ENCODE results near the gene MIGA2.

The MIGA2 gene

GRCh38 chr9:129036923-129037766 is 719 bp downstream of the MIGA2 start:
- no peak for DNase-seq (ENCODE audit: low read depth in 2 of 2)

DNA sequence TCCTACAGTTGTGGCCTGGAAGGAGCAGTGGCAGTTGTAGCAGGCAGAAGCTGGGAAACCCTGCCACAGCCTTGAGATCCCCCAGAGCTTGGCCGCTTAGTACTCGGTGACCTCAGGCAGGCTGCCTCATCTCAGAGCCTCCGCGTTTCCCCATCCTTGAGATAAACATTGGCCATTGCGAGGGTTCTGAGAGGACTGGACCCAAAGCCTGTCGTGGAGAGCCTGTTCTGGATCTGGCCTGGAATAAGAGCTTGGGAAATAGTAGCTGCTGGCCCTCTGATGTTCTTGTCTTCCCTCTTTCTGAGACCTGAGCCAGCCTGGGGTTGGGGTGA is 1.3 kb downstream of the MIGA2 start:
- no peak for DNase-seq (ENCODE audit: low read depth in 2 of 2)

GRCh38 chr9:129038109-129038852 is 1.9 kb downstream of the MIGA2 start:
- no peak for DNase-seq (ENCODE audit: low read depth in 2 of 2)

GRCh38 chr9:129040113-129040643 is 3.8 kb downstream of the MIGA2 start:
- no peak for DNase-seq (ENCODE audit: low read depth in 2 of 2)

- DNase-seq (ENCODE audit: low read depth in 2 of 2) = no peak
Measured at GRCh38 chr9:129042016-129042415, 5.6 kb downstream of the MIGA2 start.

DNA sequence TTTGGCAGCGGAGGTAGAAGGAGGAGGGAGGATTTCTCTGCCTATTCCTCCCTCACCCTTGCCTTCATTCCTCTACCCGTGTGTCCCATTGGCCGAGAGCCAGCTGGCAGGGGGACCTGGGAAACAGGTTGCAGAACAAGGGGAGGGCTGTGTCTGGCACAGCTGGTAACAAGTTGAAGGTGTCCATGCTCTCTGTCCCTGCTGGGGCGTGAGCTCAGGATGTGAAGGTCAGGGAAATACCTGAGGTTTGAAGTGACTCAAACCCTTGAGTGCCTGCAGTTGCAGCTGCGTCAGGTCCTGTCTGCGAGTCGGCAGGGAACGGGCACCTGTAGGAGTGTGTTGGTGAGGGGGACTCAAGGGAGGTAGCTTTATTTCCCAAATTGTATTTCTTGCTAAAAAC is 16.2 kb downstream of the MIGA2 start:
- no peak for DNase-seq (ENCODE audit: low read depth in 2 of 2)

- no peak for DNase-seq (ENCODE audit: low read depth in 2 of 2)
Measured at GRCh38 chr9:129053020-129053419, 16.6 kb downstream of the MIGA2 start.

DNA sequence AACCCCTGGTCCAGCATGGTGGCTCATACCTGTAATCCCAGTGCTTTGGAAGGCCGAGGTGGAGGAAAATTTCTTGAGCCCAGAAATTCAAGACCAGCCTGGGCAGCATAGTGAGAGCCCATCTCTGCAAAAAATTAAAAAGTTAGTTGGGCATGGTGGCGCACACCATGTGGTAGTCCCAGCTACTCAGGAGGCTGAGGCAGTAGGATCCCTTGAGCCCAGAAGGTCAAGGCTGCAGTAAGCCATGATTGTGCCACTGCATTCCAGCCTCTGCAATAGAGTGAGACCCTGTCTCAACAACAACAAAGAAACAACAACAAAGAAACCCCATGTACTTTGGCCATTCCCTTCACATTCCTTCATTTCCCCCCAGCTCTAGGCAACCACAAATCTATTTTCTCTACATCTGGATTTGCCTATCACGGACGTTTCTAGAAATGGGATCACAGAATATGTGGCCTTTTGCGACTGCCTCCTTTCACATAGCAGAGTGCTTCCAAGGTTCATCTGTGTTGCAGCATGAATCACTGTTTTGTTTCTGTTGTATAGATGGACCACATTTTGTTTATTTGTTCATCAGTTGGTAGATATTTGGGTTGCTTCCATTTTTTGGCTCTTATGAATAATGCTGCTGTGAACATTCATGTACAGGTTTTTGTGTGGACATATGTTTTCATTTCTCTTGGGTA is 17.9 kb downstream of the MIGA2 start:
- no peak for DNase-seq (ENCODE audit: low read depth in 2 of 2)

DNA sequence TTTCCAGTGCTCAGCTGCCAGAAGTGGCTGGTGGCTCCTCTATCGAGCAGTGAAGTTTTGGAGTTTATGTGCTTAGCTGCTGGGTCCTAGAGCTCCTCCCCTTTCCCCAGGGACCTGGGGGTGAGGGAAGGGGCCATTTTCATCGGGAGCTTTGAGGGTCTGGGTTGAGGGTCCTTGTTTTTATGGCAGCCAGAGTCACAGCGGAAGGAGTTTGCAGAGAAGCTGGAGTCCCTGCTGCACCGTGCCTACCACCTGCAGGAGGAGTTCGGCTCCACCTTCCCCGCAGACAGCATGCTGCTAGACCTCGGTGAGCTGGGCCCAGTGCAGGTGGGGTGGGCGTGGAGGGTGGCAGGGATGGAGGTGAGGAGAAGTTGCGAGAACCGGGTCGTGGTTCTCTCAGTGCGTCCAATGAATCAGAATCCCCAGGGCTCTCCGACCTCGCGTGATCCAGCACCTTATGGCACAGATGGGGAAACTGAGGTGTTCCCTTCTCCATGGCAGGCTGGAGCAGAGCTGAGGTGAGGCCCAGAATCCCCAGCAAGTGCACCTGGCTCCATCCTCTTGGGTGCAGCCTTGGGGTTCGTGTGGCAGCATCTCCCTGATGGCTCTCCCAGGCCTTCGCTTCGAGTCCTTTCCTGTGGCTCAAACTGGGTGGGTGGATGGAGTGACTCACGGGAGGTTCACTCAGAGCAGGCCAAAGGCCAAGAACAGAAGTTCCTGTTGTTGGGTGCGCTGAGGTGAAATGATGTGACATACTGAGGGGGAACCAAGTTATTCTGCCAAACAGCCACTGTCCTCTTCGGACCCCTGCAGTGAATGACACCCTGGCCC is 22.8 kb downstream of the MIGA2 start:
- no peak for DNase-seq (ENCODE audit: low read depth in 2 of 2)

GRCh38 chr9:129059796-129060785 is 23.7 kb downstream of the MIGA2 start:
- DNase-seq (ENCODE audit: low read depth in 2 of 2) = no peak

DNA sequence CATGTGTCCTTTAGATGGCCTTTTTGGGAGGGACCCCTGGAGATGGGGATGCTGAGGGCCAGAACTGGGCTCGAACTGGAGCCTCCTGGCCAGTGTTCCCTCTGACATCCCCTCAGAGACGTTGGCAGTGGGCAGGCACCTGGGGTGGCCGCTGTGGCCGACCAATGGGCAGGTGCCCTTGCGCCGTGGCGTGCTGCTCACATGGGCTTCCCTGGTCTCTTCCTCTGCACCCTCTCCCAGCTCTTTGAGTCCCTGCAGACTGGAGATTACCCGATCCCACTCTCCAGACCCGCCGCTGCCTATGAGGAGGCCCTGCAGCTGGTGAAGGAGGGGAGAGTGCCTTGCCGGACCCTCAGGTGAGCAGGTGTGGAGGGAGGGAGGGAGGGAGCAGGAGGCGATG is 24.6 kb downstream of the MIGA2 start:
- no peak for DNase-seq (ENCODE audit: low read depth in 2 of 2)

- no peak for DNase-seq (ENCODE audit: low read depth in 2 of 2)
Measured at GRCh38 chr9:129063061-129063460, 26.6 kb downstream of the MIGA2 start.

DNA sequence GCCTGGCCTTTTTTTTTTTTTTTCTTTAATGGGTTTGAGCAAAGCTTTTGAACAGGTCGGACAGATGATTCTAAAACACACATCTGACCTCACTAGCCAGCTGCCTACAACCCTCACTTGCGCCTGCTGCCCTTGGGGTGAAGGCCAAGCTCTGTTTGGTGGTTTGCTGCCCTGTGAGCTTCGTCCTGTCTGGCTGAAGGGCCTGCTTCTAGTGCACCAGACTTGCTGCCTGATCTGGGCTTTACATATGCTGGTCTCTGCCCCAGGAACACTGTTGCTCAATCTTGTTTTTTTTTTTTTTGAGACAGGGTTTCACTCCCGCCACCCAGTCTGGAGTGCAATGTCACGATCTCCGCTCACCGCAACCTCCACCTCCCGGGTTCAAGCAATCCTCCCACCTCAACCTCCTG is 28.1 kb downstream of the MIGA2 start:
- no peak for DNase-seq (ENCODE audit: low read depth in 2 of 2)

GRCh38 chr9:129068110-129068509 is 31.7 kb downstream of the MIGA2 start:
- no peak for DNase-seq (ENCODE audit: low read depth in 2 of 2)

DNA sequence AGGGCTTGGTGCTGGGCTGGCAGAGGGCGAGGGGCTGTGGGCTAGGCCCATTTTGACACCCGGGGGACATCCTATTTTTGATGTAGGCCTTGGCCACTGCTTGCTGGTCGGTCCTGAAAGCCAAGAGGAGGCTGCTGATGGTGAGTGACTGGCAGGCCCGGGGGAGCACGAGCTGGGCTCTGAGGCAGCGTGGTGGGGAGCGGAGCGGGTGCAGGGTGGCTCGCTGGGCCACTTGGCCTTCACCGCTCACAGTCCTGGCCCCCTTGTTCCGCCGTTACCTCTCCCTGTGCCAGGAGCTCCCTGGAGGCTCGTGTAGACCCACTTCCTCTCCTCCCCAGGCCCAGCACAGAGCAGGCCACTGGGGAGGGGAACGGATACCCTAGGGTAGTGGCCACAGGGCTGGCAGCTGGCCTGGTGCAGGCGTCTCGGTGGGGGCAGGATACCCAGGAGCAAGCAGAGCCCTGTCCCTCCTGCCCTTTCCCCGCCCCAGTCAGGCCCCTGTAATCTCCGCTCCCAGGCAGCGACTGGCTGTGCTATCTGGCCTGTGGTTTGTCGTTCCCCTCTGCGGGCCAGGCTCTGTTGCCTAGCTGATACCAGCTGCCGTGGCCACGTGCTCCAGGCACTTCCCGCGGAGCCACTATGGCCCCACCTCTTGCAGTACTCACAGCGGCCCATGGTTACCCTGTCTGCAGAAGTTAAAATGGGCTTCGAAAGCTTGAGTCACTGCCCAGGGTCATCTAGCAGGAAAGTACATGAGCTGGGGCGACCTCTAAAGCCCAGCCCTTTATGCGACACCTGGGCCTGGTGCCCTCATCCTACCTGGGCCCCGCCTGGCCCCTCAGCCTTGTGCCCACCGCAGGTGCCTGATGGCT is 32.8 kb downstream of the MIGA2 start:
- DNase-seq (ENCODE audit: low read depth in 2 of 2) = peak; percentile 30 to 32

DNA sequence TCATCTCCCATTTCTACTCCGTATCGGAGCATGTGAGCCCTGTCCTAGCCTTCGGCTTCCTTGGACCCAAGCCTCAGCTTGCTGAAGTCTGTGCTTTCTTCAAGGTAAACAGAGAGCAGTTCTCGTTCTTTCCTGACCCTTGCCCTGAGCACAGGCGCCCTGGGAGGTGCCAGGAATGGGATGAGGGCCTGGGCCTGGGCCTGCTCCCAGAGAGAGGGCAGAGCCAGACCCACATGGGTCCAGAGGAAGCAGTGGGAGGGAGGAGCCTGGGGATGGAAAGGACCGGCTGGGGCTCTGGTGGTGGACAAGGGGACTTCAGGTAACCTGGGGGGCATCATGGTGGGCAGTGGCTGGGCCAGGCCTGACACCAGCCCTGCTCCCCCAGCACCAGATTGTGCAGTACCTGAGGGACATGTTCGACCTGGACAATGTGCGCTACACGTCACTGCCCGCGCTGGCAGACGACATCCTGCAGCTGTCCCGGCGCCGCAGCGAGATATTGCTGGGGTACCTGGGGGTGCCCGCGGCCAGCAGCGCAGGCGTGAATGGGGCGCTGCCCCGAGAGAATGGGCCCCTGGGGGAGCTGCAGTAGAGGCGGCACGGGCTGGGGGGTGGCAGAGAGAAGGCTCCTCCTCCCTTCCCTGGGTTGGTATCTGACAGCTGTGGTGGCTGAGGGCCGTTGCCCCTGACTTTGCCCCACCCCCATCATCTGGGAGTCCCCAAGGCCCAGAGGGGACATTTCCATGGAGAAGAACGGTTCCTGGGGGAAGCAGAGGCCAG is 33.6 kb downstream of the MIGA2 start:
- DNase-seq (ENCODE audit: low read depth in 2 of 2) = no peak

DNA sequence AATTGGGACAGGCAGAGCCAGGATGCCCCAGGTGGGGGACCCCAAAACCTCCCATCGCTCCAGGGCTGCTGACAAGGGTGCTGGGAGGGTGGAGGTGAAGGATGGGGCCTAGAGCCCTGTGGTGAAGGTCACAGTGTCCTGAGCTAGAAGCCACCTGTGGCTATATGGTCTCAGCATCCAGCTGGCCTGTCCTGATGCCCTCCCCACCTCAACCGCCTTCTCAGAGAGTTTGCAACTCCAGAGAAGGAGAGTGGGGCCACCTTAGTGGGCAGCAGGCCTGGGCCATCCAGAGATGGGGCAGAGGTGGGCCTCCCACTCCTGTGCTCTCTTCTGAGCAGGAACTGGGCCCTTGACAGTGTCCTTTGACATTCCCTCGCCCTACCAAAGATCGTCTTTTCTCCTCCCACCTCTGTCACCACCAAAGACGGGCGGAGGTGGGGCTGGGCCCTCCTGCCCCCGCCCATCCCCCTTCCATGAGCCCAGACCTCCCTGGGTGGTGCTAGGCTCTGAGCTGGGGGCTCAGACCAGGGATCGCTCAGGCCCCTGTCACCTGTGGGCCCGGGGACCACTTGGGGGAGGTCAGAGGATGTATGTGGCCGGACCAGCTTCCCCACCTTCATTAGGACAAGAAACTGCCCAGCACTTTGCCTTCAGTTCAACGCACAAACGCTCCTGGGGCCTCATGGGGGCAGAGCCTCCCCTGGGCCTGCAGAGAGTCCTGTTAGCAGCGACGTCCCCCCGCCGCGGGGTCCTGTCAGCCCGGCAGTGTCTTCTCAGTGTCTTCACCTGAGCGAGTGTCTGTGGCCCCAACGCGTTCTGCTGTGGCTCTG is 34.5 kb downstream of the MIGA2 start:
- no peak for DNase-seq (ENCODE audit: low read depth in 2 of 2)

All from stimulated activated CD8-positive, alpha-beta memory T cell treated with anti-CD3 and anti-CD28 coated beads, Interleukin-2, amount 100 ng/mL, for 1 hour (primary cell).